T follicular helper cell (primary cell): ENCODE results near the gene OBSCN.
A peak's percentile ranks its signal among the peaks of the same experiment; 100 is the strongest.

ENCODE experiments used
- DNase-seq: peaks from one replicate; pipeline ENCODE4 v3.0.0-alpha.2; 2020; ENCODE audit warnings: low read depth
- total RNA-seq, 2 experiments: gene quantifications; one replicate each; lab custom pipeline; 2026; lab: John Stamatoyannopoulos, UW

OBSCN gene
- total RNA-seq, result 29.2 to 346 reads per million in 2 experiments

- DNase-seq, result no peak
These were observed at the start of gene OBSCN for GRCh38 chr1:228207851-228208821. Gene OBSCN, plus strand, starts transcription at chr1:228208044. Its CDS starts 3,740 bp downstream, at chr1:228211784.

GRCh38 chr1:228158151-228159007 is 49.5 kb upstream of the OBSCN start:
- DNase-seq, result no peak

DNA sequence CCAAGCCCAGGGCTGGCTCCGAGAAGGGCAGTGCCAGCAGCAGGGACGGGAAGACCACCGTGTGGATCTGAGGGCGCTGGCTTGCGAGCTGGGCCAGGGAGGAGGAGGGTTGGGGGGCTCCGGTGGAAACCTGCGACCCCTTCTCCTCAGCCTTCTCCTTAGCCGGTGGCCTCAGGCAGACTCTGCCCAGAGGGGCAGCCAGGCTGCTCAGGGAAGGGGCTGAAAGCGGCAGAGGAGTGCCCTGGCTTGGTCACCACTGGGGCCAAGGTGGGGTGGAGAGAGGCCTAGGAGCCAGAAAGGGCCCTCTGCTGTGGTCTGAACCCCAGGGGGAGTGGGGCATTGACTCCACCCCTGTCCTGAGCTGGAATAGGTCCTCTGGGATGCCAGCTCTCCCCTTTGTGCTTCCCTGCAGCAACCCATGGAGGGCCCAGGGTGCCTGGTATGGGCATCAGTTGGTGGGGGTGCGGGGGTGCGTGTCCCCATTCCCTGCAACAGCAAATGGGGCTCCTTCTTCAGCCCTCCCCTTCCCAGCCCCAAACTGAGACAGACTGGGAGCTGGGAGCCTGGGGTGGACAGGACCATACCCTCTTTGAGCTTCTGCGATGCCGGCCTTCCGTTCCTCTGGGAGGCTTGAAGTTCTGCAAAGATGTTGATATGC is 48.7 kb upstream of the OBSCN start:
- no peak for DNase-seq

- DNase-seq, result no peak
These were observed 47.6 kb upstream of the OBSCN start for GRCh38 chr1:228160201-228160761.

DNA sequence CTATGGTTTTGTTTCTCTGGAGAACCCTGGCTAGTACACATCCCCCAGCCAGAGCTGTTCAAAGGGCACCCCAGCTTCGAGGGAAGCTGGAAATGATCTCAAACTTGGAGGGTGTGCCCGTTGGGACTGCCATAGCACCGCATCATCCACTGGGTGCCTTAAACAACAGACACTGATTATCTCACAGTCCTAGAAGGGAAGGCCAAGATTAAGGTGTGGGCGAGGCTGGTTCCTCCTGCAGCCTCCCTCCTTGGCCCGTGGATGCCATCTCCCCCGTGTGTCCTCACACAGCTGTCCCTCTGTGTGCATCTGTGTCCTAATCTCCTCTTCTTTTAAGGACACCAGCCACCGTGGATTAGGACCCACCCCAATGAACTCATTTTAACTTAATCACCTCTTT is 46.5 kb upstream of the OBSCN start:
- no peak for DNase-seq

GRCh38 chr1:228161866-228162265 is 46.0 kb upstream of the OBSCN start:
- DNase-seq, result no peak

DNA sequence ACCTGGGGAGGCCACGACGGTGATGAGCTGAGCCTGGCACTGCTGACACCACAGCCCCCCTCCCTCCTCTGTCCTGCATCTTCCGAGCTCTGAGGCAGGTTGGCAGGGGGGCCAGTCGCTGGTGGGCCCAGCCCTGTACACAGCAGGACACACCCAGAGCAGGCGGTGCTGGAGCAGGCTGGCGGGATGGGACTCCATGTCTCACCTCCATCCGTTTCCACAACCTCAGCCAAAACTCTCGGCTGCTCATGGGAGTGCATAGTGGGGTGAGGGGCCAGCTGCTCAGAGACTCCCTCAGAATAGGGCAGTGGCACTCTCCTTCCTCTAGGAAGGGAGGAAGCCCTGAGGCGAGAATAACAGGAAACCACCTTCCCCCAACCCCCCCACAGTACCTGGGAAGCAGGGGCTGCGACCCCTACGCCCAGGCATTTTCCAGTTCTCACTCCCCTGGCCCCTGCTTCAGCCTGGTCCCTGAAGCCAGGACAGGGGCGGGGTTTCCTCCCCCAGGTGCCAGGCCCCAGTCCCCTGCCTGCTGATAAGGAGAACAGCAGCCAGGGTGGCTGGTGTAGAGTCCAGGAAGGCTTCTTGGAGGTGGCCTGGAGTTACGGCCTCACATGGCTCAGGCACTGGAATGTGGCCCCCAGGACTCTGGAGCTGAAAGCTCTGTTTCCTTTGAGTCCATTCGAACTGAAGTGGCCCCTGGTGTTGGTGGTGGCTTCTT is 45.4 kb upstream of the OBSCN start:
- DNase-seq, result no peak

DNA sequence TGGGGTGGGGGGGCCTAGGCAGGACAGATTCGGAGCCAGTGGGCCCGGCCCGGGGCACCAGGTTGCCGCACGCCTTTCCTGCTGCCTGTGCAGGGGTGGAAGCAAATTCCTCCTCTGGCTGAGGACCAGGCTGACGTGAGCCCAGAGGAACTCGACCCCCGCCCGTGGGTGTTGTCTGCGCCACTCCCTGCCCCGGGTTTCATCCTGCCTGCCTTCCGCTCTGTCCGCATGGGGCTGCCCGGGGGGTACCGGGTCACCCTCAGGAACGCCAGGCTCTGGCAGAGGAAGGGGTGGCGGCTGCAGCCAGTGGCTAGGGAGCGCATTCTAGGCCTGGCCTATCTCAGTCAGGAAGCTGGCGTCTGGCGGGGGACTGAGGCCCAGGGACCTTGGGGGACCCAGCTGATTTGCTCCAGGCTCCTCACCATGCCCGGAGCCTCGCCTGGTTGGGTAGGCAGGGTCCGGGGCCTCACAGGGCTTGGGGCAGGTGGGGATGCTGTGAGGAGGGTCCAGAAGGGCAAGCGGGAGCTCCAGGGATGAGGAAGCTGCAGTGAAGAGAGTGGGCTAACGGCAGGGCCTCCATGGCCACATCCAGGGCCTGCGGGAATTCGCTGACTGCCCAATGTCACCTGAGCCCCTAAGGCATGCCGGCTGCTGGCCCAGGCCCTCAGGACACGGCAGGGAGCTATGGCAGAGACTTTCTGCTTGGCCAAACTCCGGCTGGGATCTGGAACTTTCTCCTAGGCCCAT is 44.7 kb upstream of the OBSCN start:
- DNase-seq, result no peak

- no peak for DNase-seq
These were observed 43.9 kb upstream of the OBSCN start for GRCh38 chr1:228163776-228164519.

DNA sequence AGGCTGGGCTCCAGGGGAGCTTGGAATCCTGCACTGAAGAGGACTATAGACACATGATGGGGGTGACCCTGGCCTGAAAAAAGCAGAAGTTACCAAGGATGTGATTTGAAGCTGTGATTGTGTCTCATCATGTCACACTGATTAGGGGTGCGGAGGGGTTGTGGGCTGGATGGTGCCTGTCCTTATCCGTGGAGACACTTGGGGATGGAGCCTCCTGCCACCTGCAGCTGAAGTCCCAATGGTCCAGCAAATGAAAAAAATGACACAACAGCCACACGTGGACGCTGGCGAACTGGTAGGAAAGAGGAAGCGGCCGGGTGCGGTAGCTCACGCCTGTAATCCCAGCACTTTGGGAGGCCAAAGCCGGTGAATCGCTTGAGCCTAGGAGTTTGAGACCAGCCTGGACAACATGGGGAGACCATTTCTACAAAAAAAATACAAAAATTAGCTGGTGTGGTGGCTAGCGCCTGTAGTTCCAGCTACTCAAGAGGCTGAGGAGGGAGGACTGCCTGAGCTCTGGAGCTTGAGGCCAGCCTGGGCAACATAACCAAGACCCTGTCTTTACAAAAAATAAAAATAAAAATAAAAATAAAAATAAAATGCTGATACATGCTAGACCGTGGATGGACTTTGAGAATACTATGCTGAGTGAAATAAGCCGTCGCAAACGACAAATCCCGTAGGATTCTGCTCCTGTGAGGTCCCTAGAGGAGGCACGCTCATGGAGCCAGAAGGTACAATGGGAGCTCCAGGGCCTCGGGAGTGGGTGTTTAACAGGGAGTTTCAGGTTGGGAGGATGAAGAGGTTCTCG is 43.1 kb upstream of the OBSCN start:
- no peak for DNase-seq

DNA sequence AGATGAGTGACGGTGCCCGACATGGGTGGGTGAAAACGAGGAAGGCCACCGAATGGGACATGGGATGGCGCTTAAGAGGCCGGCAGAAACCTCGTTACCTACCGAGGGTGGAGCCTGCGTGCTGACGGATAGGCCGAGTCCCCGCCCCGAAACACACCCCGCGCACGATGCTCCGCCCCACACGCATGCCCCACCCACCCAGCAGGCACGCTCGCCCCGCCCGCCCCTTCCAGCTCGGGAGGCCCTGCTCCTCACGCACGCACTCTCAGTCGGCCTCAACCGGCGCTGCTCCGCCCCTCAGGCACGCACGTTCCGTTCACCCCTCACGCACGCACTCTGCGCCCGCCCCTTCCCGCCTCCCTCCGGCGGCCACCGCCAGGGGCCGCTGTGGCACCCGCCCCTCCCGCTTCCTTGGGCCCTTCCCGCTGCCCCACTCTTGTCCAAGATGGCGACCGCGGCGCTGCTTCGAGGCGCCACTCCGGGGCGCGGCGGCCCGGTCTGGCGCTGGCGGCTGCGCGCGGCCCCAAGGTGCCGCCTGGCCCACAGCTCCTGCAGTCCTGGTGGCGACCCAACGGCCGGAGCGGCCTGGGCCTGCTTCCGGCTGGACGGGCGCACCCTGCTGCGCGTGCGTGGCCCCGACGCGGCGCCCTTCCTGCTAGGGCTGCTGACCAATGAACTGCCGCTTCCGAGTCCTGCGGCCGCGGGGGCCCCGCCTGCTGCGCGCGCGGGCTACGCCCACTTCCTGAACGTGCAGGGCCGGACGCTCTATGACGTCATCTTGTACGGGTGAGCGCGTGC is 42.3 kb upstream of the OBSCN start, which contains the start of gene IBA57:
Gene IBA57, plus strand, starts transcription at position 433 of the 798 bp plus-strand sequence. Its CDS starts 13 bp downstream, at position 446.
- peak; percentile 100 for DNase-seq

DNA sequence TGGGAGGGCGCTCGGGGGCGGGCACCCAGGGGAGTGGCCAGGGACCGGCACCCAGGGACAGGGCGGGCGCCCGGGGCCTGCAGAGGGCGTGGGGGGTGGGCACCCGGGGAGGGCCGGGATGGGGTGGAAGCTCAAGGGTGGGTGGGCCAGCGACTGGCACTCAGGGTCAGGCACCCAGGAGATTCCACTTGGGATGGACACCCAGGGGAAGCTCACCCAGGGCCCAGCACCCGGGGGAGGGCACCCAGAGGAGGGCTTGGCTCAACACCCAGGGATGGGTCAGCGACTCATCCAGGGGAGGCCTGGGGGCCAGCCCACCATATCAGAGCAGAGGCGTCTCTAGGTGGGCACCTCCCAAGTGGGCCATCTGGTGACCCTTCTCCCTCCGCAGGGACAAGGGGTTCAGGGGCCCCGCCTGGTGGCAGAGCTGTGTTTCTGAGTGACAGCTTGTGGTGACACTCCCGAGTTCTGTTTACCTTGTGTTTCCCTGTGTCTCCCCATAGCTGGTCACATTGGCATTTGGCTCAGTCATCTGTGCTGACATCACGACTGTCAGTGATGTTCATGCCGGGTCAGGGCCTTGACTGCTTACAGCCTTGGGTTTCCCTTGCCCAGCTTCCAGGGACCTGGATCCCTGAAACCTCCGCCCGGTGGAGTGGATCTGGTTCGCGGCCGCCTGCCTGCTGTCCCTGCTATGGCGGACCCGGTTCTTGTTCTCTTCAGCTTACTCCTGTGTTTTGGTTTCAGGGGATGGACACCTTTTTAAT is 41.5 kb upstream of the OBSCN start:
- DNase-seq, result peak; percentile 59

GRCh38 chr1:228168563-228169270 is 39.1 kb upstream of the OBSCN start:
- DNase-seq, result no peak

DNA sequence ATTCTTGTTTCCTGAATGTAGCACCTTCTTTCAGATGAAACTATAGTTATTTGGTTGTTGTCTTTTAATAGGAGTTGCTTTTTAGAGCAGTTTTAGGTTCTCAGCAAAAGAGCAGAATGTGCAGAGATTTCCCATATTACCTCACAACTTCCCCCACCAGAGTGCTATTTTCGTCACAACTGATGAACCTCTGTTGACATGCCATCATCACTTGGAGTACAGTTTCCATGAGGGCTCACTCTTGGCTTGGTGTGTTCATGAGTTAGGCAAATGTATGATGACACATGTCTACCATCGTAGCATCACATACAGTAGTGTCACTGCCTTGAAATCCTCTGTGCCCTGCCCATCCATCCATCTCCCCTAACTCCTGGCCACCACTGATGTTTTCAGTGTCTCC is 38.5 kb upstream of the OBSCN start:
- DNase-seq, result no peak

GRCh38 chr1:228170666-228171065 is 37.2 kb upstream of the OBSCN start:
- no peak for DNase-seq

DNA sequence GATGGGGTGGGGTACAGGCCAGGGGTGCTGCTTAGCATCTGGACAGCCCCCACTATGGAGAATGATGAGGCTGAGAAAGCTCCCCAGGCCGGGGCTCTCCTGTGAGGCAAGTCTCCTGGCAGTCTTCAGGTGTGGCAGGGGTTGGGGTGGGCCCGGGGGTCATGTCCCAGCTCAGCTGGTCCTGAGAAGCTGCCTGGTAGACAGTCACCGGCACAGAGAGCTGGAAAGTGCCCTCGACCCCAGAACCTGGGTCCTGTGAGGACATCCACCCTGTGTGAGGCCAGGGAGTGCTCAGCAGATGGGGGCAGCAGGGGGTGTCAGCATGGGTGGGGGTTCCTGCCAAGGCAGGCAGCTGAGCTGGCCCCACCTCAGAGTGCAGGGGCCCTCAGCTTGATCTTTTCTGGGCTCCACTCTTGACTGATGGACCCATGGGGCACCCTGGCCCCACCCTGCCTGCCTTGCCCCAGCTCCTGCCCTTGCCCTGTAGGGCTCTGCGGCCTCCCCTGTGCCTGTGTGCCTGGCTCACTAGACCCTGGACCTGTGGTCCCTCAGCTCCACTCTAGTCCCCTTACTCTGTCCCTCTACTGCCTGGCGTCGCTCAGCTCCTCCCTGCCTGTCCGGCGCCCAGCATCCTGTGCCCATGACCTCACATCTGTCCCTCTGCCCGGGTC is 36.5 kb upstream of the OBSCN start:
- no peak for DNase-seq
